ENCODE results near the gene PIAS1. TPM values are rescaled to one million over a fixed set of nuclear protein-coding genes. Genes with fewer than 3 reads are reported as not detected.

PIAS1 gene
- total and polyA plus RNA-seq, 9 of the 15 experiments (the other 6 are each of a cell fraction or from before 2014, with no cell fraction given): 18.0 to 59.1 (median 28.5) TPM

- TF ChIP-seq BMI1 (IDR thresholded peaks at IDR 0.05; ENCODE audit: low read length) (no peak), PATZ1 (CRISPR knock-in tag; IDR thresholded peaks at IDR 0.05; ENCODE audit: borderline replicate concordance) (no peak), TFAM (CRISPR knock-in tag; conservative IDR thresholded peaks at IDR 0.05) (no peak), ARID1B (IDR thresholded peaks at IDR 0.05) (peak; percentile 48), TAF15 (IDR thresholded peaks at IDR 0.05; ENCODE audit: low read depth, low read length) (no peak), BCOR (IDR thresholded peaks at IDR 0.05) (no peak), SREBF1 (IDR thresholded peaks at IDR 0.05; ENCODE audit: borderline replicate concordance, low read depth, low read length) (no peak), MEF2A (IDR thresholded peaks at IDR 0.05; ENCODE audit: control insufficient read depth, low read depth, low read length) (0 out of 2 replicates have a peak, but pooled peaks have one; percentile 34), ZNF408 (CRISPR knock-in tag; IDR thresholded peaks at IDR 0.05; ENCODE audit: low read depth) (no peak), ILF3 (IDR thresholded peaks at IDR 0.05; ENCODE audit: borderline replicate concordance) (no peak), ZNF436 (CRISPR knock-in tag; IDR thresholded peaks at IDR 0.05) (no peak), ZNF561 (CRISPR knock-in tag; conservative IDR thresholded peaks at IDR 0.05) (no peak), HMG20A (CRISPR knock-in tag; conservative IDR thresholded peaks at IDR 0.05) (no peak), SMAD3 (CRISPR knock-in tag; conservative IDR thresholded peaks at IDR 0.05) (no peak), CBX5 (IDR thresholded peaks at IDR 0.05; ENCODE audit: borderline replicate concordance, low read depth) (no peak)
These were observed 60.2 kb downstream of the PIAS1 start (continued) for GRCh38 chr15:68114356-68114755.

All from K562 (cell line).